Measurements from ENCODE around the gene FBXO34. TPM values are rescaled to one million over a fixed set of nuclear protein-coding genes. Genes with fewer than 3 reads are reported as not detected.

The FBXO34 gene
- total and polyA plus RNA-seq, 2 of the 13 experiments (the other 11 are each of a cell fraction or from before 2014, with no cell fraction given), result 8.8 to 13.5 TPM

GRCh38 chr14:55271572-55272298 is 514 bp downstream of the FBXO34 start (continued):
- 0 out of 2 replicates have a peak, but pooled peaks have one; percentile 14 for TF ChIP-seq ZBTB33 (CRISPR knock-in tag; IDR thresholded peaks at IDR 0.05)
- TF ChIP-seq ZNF251 (CRISPR knock-in tag; IDR thresholded peaks at IDR 0.05), result no peak
- no peak for TF ChIP-seq PATZ1 (CRISPR knock-in tag; IDR thresholded peaks at IDR 0.05)
- no peak for TF ChIP-seq ZNF7 (CRISPR knock-in tag; IDR thresholded peaks at IDR 0.05)
- TF ChIP-seq SMAD3 (CRISPR knock-in tag; IDR thresholded peaks at IDR 0.05), result no peak
- TF ChIP-seq ZMYM4 (CRISPR knock-in tag; IDR thresholded peaks at IDR 0.05), result no peak
- TF ChIP-seq SPEN (CRISPR knock-in tag; IDR thresholded peaks at IDR 0.05; ENCODE audit: low read depth), result no peak
- no peak for TF ChIP-seq RAD21 (CRISPR knock-in tag; IDR thresholded peaks at IDR 0.05)
- TF ChIP-seq ZSCAN25 (CRISPR knock-in tag; IDR thresholded peaks at IDR 0.05), result no peak
- no peak for TF ChIP-seq ZNF614 (CRISPR knock-in tag; IDR thresholded peaks at IDR 0.05; ENCODE audit: borderline replicate concordance)
- TF ChIP-seq, protein P1, sequence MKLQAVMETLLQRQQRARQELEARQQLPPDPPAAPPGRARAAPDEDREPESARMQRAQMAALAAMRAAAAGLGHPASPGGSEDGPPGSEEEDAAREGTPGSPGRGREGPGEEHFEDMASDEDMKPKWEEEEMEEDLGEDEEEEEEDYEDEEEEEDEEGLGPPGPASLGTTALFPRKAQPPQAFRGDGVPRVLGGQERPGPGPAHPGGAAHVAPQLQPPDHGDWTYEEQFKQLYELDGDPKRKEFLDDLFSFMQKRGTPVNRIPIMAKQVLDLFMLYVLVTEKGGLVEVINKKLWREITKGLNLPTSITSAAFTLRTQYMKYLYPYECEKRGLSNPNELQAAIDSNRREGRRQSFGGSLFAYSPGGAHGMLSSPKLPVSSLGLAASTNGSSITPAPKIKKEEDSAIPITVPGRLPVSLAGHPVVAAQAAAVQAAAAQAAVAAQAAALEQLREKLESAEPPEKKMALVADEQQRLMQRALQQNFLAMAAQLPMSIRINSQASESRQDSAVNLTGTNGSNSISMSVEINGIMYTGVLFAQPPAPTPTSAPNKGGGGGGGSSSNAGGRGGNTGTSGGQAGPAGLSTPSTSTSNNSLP (IDR thresholded peaks at IDR 0.05; ENCODE audit: low read depth, low read length), result no peak
- peak; percentile 73 for TF ChIP-seq AGO2 (optimal IDR thresholded peaks at IDR 0.05; ENCODE audit: low read depth, low read length)
- TF ChIP-seq CEBPG (CRISPR knock-in tag; IDR thresholded peaks at IDR 0.05), result no peak
- no peak for TF ChIP-seq PLRG1 (conservative IDR thresholded peaks at IDR 0.05)
- no peak for TF ChIP-seq ZNF577 (CRISPR knock-in tag; IDR thresholded peaks at IDR 0.05; ENCODE audit: borderline replicate concordance, low read depth)
- no peak for TF ChIP-seq ZNF510 (CRISPR knock-in tag; IDR thresholded peaks at IDR 0.05; ENCODE audit: low read depth)
- TF ChIP-seq ERF (CRISPR knock-in tag; IDR thresholded peaks at IDR 0.05), result peak; percentile 58; the same call in 1 of the 2 replicates
- TF ChIP-seq ZNF44 (CRISPR knock-in tag; IDR thresholded peaks at IDR 0.05), result no peak
- TF ChIP-seq, protein P2, sequence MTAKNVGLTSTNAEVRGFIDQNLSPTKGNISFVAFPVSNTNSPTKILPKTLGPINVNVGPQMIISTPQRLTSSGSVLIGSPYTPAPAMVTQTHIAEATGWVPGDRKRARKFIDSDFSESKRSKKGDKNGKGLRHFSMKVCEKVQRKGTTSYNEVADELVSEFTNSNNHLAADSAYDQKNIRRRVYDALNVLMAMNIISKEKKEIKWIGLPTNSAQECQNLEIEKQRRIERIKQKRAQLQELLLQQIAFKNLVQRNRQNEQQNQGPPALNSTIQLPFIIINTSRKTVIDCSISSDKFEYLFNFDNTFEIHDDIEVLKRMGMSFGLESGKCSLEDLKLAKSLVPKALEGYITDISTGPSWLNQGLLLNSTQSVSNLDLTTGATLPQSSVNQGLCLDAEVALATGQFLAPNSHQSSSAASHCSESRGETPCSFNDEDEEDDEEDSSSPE (CRISPR knock-in tag; IDR thresholded peaks at IDR 0.05), result no peak
- no peak for TF ChIP-seq ZNF776 (CRISPR knock-in tag; IDR thresholded peaks at IDR 0.05)
- no peak for TF ChIP-seq ZNF512 (CRISPR knock-in tag; IDR thresholded peaks at IDR 0.05)
- no peak for TF ChIP-seq RBM39 (IDR thresholded peaks at IDR 0.05; ENCODE audit: low read depth, low read length, poor library complexity, severe bottlenecking)
- no peak for TF ChIP-seq MATR3 (CRISPR knock-in tag; IDR thresholded peaks at IDR 0.05)

Data from HepG2 (cell line).